ENCODE data around the gene DDX10. TPM values are rescaled to one million over a fixed set of nuclear protein-coding genes. Genes with fewer than 3 reads are reported as not detected.

Gene DDX10
- total RNA-seq, 1 donor from 2014 or later: 21.1 TPM

DNA sequence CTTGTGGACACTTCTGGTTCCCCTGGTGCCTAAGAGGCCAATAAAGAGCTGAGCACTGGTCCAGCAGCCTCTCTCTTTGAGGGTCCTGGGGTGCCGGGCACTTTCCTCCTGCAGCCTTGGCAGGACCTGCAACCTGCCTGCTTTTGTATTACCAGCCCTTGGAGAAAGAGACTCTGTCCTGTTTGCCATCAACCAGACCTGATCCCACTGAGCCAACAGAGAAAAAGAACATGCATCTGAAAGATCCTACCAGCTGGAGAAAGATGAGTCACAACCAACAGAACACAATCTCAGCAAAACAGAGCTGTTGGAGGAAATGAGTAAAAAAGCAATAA is 321.0 kb downstream of the DDX10 start:
- DNase-seq (no peak), ATAC-seq (no peak)
- Histone ChIP-seq H3K4me1 (no peaks in the 10 kb centered on the region), H3K27me3 (ENCODE audit: low read depth) (no peaks in the 10 kb centered on the region), H3K36me3 (no peaks in the 10 kb centered on the region), H3K9me3 (peaks cover 9% of the 10 kb centered on the region), H3K4me3 (no peak overlapping the region), H3K27ac (no peak overlapping the region)
- intact Hi-C loops (cut with DNase I): no loop called here
- no peak for TF ChIP-seq CTCF (IDR thresholded peaks at IDR 0.05)

Other genes with a start within 250 kb of the DDX10 start
- 1.3 TPM for gene C11orf65, start 197.5 kb upstream of the DDX10 start, total RNA-seq
- gene POGLUT3, start 166.7 kb upstream of the DDX10 start, total RNA-seq: 19.1 TPM
- gene EXPH5, start 71.3 kb upstream of the DDX10 start, total RNA-seq: 34.9 TPM

All from lower lobe of right lung (tissue), 2 donors.